Measurements from ENCODE around the gene PHKA1.

GRCh38 chrX:72685018-72685417 is 29.1 kb downstream of the PHKA1 start:
- TF ChIP-seq EZH2 (IDR thresholded peaks at IDR 0.05) (no peak), POLR2A (IDR thresholded peaks at IDR 0.05; ENCODE audit: borderline replicate concordance, extremely low read depth, insufficient read depth, insufficient read length) (no peak), REST (IDR thresholded peaks at IDR 0.05; ENCODE audit: low read depth) (no peak), JUND (IDR thresholded peaks at IDR 0.05) (no peak), POLR2AphosphoS5 (IDR thresholded peaks at IDR 0.05; ENCODE audit: low read depth, low read length) (no peak), SP1 (IDR thresholded peaks at IDR 0.05; ENCODE audit: low read depth) (no peak), EZH2phosphoT487 (IDR thresholded peaks at IDR 0.05; ENCODE audit: borderline replicate concordance) (no peak)
- TF ChIP-seq, protein P1, sequence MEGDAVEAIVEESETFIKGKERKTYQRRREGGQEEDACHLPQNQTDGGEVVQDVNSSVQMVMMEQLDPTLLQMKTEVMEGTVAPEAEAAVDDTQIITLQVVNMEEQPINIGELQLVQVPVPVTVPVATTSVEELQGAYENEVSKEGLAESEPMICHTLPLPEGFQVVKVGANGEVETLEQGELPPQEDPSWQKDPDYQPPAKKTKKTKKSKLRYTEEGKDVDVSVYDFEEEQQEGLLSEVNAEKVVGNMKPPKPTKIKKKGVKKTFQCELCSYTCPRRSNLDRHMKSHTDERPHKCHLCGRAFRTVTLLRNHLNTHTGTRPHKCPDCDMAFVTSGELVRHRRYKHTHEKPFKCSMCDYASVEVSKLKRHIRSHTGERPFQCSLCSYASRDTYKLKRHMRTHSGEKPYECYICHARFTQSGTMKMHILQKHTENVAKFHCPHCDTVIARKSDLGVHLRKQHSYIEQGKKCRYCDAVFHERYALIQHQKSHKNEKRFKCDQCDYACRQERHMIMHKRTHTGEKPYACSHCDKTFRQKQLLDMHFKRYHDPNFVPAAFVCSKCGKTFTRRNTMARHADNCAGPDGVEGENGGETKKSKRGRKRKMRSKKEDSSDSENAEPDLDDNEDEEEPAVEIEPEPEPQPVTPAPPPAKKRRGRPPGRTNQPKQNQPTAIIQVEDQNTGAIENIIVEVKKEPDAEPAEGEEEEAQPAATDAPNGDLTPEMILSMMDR (IDR thresholded peaks at IDR 0.05 in 2 of 3, conservative IDR thresholded peaks at IDR 0.05 in 1 of 3; ENCODE audit: borderline replicate concordance in 1 of 3, insufficient read depth in 1 of 3, low read depth in 2 of 3, low read length in 2 of 3): no peak
